Esophagus muscularis mucosa (tissue), 3 donors: Measurements from ENCODE around the gene MORN3.
A peak's percentile ranks its signal among the peaks of the same experiment; 100 is the strongest.

Source experiments
- POLR2A ChIP-seq: fragments of 450-650 bp; IDR thresholded peaks from one replicate; pipeline ENCODE4 v1.6.1; 2017; ENCODE audit warnings: antibody characterized with exemption, moderate library complexity, mild to moderate bottlenecking, low read depth
- POLR2AphosphoS5 ChIP-seq, 2 donors: sonication (generic); formaldehyde crosslinking; IDR thresholded peaks; one replicate each; pipeline ENCODE4 v1.6.1; 2017; ENCODE audit warnings: antibody characterized with exemption in 2 of 2
- TF ChIP-seq, protein P1 (sequence below), 3 experiments: fragments of 200-600 bp in 2 of 3; fragments of 450-650 bp in 1 of 3; sonication (generic) in 2 of 3; IDR thresholded peaks; one replicate each; pipeline ENCODE4 v1.5.1; 2017 to 2019; ENCODE audit warnings: antibody characterized with exemption in 3 of 3, mild to moderate bottlenecking in 2 of 3, moderate library complexity in 1 of 3

GRCh38 chr12:121626087-121626852 lies 43.2 kb downstream of the MORN3 start, which contains the start of gene ORAI1:
- TF ChIP-seq, protein P1, sequence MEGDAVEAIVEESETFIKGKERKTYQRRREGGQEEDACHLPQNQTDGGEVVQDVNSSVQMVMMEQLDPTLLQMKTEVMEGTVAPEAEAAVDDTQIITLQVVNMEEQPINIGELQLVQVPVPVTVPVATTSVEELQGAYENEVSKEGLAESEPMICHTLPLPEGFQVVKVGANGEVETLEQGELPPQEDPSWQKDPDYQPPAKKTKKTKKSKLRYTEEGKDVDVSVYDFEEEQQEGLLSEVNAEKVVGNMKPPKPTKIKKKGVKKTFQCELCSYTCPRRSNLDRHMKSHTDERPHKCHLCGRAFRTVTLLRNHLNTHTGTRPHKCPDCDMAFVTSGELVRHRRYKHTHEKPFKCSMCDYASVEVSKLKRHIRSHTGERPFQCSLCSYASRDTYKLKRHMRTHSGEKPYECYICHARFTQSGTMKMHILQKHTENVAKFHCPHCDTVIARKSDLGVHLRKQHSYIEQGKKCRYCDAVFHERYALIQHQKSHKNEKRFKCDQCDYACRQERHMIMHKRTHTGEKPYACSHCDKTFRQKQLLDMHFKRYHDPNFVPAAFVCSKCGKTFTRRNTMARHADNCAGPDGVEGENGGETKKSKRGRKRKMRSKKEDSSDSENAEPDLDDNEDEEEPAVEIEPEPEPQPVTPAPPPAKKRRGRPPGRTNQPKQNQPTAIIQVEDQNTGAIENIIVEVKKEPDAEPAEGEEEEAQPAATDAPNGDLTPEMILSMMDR (IDR thresholded peaks at IDR 0.05), result peak in 2 of 3 experiments; percentile 31 to 42
- TF ChIP-seq POLR2A (peak; percentile 21), POLR2AphosphoS5 (IDR thresholded peaks at IDR 0.05) (peak; percentile 75 to 82)
